ENCODE measurements around the gene ATXN7L2. TPM values are rescaled to one million over a fixed set of nuclear protein-coding genes. Genes with fewer than 3 reads are reported as not detected.

Gene ATXN7L2
- total and polyA plus RNA-seq, 2 experiments from 2014 or later, result 6.6 to 9.3 TPM

DNA sequence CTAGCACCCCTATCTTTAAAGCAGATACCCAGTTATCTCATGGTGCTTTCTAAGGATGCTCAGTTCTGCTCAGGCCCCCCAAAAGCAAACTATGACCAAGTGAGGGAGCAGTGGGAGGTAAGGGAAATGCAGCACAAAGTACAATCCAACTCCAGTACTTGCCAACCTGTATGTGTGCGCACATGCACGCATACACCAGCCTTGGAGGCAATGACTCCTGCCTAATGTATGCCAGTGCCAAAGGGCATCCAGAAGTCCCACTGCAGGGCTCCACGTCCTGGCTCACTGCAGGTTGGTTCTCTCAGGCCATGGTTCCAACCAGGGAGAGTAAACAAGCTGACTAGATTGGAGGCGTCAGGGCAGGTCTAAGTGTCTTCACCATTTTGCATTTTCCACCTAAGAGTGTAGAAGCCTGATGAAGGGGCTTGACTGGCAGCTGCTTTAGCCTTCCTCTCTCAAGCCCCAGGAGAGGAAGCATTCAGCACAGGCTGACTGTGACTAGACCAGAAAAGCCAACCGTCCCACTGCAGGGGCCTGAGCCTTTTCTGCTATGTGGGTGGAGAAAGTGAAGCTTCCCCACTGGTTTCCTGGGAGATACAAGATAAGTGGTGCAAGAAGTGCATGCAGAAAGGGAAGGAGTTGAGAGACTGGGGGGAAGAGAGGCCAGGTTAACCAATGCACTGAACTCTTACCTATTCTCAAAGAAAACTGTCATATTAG, 18.1 kb downstream of the ATXN7L2 start:
- Histone ChIP-seq H3K79me2 (peaks cover 3% of the 10 kb centered on the region), H3K4me2 (no peak overlapping the region), H3K4me1 (ENCODE audit: insufficient read depth) (no peaks in the 10 kb centered on the region), H3K27me3 (no peaks in the 10 kb centered on the region), H2AFZ (no peak overlapping the region), H4K20me1 (ENCODE audit: insufficient read depth, poor library complexity, severe bottlenecking) (no peaks in the 10 kb centered on the region), H3K9me2 (replicated peaks; ENCODE audit: insufficient read depth) (no peaks in the 10 kb centered on the region), H3K27ac (no peak overlapping the region), H3K36me3 (replicated peaks; ENCODE audit: insufficient read depth, low read depth) (no peaks in the 10 kb centered on the region), H3K4me3 (no peak overlapping the region), H3K9me3 (ENCODE audit: low read depth) (no peaks in the 10 kb centered on the region)
- no peak for TF ChIP-seq EZH2 (IDR thresholded peaks at IDR 0.05; ENCODE audit: borderline replicate concordance)
- no peak for TF ChIP-seq EZH2phosphoT487 (IDR thresholded peaks at IDR 0.05; ENCODE audit: low read depth, severe bottlenecking, unreplicated experiment)
- TF ChIP-seq, protein P1, sequence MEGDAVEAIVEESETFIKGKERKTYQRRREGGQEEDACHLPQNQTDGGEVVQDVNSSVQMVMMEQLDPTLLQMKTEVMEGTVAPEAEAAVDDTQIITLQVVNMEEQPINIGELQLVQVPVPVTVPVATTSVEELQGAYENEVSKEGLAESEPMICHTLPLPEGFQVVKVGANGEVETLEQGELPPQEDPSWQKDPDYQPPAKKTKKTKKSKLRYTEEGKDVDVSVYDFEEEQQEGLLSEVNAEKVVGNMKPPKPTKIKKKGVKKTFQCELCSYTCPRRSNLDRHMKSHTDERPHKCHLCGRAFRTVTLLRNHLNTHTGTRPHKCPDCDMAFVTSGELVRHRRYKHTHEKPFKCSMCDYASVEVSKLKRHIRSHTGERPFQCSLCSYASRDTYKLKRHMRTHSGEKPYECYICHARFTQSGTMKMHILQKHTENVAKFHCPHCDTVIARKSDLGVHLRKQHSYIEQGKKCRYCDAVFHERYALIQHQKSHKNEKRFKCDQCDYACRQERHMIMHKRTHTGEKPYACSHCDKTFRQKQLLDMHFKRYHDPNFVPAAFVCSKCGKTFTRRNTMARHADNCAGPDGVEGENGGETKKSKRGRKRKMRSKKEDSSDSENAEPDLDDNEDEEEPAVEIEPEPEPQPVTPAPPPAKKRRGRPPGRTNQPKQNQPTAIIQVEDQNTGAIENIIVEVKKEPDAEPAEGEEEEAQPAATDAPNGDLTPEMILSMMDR (IDR thresholded peaks at IDR 0.05; ENCODE audit: poor library complexity), result no peak
- WGBS (ENCODE audit: low lambda C conversion rate, missing lambda C conversion rate), result 87% methylated on average over 5 of the region's 5 CpGs
- DNase-seq (ENCODE audit: low spot score), result no peak

DNA sequence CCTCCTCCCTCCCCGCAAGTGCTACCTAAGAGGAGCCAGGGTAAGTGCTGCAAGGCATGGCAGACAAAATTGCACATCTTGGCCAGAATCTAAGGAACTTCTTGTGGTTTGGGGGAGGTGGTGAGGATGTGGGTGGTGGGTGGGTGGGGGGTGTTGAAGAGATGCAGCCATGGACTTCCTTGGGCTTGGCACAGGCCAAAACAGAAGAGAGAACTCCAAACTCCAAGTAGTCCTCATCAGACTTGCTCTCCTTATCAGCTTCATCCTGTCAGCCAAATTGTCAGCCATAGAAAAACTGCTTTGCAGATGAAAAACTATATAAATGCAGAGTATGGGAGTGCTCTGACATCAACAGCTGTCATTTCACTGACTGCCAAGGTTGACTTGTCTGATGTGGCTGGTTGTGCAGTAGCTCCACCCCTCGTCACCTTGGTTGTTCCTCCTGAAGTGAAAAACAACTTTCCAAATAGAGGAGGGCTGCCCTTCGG, 18.7 kb downstream of the ATXN7L2 start:
- Histone ChIP-seq H4K20me1 (ENCODE audit: insufficient read depth, poor library complexity, severe bottlenecking) (no peaks in the 10 kb centered on the region), H2AFZ (no peak overlapping the region), H3K9me2 (replicated peaks; ENCODE audit: insufficient read depth) (no peaks in the 10 kb centered on the region), H3K4me3 (no peak overlapping the region), H3K36me3 (replicated peaks; ENCODE audit: insufficient read depth, low read depth) (no peaks in the 10 kb centered on the region), H3K27me3 (no peaks in the 10 kb centered on the region), H3K27ac (no peak overlapping the region), H3K4me1 (ENCODE audit: insufficient read depth) (no peaks in the 10 kb centered on the region), H3K79me2 (peaks cover under 1% of the 10 kb centered on the region), H3K9me3 (ENCODE audit: low read depth) (no peaks in the 10 kb centered on the region), H3K4me2 (no peak overlapping the region)
- TF ChIP-seq EZH2phosphoT487 (IDR thresholded peaks at IDR 0.05; ENCODE audit: low read depth, severe bottlenecking, unreplicated experiment), result no peak
- TF ChIP-seq EZH2 (IDR thresholded peaks at IDR 0.05; ENCODE audit: borderline replicate concordance), result no peak
- TF ChIP-seq, protein P1 (IDR thresholded peaks at IDR 0.05; ENCODE audit: poor library complexity), result no peak
- WGBS (ENCODE audit: low lambda C conversion rate, missing lambda C conversion rate), result 95% methylated on average over 3 of the region's 3 CpGs
- DNase-seq (ENCODE audit: low spot score), result no peak

DNA sequence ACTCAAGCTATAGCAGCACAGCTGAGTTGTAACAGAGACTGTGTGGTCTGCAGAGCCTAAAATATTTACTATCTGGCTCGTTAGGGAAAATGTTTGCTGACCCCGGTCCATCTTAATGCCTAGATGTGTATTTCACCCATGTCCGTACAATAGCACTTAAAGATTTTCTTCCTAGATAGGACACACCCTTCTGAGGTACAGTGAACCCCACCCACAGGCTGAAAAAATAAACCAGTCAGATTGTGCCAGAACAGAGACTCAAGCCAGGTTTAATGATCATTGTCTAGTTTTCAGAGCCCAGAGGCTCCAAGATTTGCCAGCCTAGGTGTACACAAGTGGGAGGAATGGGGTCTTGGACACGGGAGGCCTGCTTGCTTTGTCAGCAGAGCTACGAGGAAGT, 20.2 kb downstream of the ATXN7L2 start:
- H3K4me1 ChIP-seq (ENCODE audit: insufficient read depth), result no peaks in the 10 kb centered on the region

More for the DNA sequence above, 20.2 kb downstream of the ATXN7L2 start:
- H2AFZ ChIP-seq, result no peak overlapping the region
- no peak overlapping the region for H3K4me3 ChIP-seq
- H3K79me2 ChIP-seq, result no peaks in the 10 kb centered on the region
- no peak overlapping the region for H3K4me2 ChIP-seq
- WGBS (ENCODE audit: low lambda C conversion rate, missing lambda C conversion rate), result 65% methylated on average over 5 of the region's 5 CpGs
- H3K27me3 ChIP-seq, result no peaks in the 10 kb centered on the region
- TF ChIP-seq EZH2phosphoT487 (IDR thresholded peaks at IDR 0.05; ENCODE audit: low read depth, severe bottlenecking, unreplicated experiment) (no peak), EZH2 (IDR thresholded peaks at IDR 0.05; ENCODE audit: borderline replicate concordance) (no peak)
- TF ChIP-seq, protein P1 (IDR thresholded peaks at IDR 0.05; ENCODE audit: poor library complexity), result no peak
- no peaks in the 10 kb centered on the region for H3K9me2 ChIP-seq (replicated peaks; ENCODE audit: insufficient read depth)
- no peak for DNase-seq (ENCODE audit: low spot score)
- H3K27ac ChIP-seq, result no peak overlapping the region
- no peaks in the 10 kb centered on the region for H4K20me1 ChIP-seq (ENCODE audit: insufficient read depth, poor library complexity, severe bottlenecking)
- no peaks in the 10 kb centered on the region for H3K36me3 ChIP-seq (replicated peaks; ENCODE audit: insufficient read depth, low read depth)
- H3K9me3 ChIP-seq (ENCODE audit: low read depth), result no peaks in the 10 kb centered on the region

Data from hepatocyte (in vitro differentiated cells).